Activated T-helper 9 cell treated with anti-CD3 and anti-CD28 coated beads, Interleukin-2, amount 50 U/mL, for 16 hours (primary cell): Measurements from ENCODE around the gene PRKN.
"Not testable (repeated sequence)": the region's sequence is repeated elsewhere in the genome, so short reads cannot be mapped to it uniquely, and the experiment has no call there.

Experiments used
- DNase-seq: peaks from one replicate; pipeline ENCODE4 v3.0.0-alpha.2; 2020; ENCODE audit warnings: low read depth

The PRKN gene

DNA sequence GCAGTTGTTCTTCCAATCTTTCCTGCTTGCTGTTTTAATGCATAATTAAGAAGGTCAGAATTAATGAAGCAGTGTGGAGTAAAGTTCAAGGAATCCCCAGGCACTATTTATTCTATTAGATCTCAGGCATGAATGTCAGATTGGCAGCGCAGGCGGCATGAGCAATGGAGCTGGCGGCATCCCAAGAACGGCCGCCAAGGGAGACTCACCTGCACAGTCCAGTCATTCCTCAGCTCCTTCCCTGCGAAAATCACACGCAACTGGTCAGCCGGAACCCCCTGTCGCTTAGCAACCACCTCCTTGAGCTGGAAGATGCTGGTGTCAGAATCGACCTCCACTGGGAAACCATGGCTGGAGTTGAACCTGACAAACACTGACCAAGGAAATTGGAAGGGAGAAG is 284.5 kb downstream of the PRKN start:
- DNase-seq: no peak

DNA sequence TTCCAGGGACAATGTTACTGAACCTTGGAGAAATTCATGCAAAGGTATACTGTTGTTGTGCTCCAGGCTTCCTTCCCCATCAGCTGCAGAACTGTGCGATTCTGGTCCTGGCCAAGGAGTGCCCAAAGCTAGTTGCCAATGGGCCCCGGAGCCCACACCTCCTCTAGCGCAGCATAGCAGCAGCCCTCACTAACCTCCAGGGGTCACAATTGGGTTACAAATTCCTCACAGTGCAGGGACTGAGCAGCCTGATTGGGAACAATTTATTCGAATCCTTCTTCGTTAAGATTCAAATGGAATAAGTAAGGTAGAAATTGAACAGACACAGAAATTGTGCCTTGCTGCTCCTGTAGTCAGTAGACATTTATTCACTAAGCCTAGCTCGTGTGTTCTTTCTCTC is 284.9 kb downstream of the PRKN start:
- no peak for DNase-seq

GRCh38 chr6:162441991-162442390 is 285.6 kb downstream of the PRKN start:
- DNase-seq: no peak

DNA sequence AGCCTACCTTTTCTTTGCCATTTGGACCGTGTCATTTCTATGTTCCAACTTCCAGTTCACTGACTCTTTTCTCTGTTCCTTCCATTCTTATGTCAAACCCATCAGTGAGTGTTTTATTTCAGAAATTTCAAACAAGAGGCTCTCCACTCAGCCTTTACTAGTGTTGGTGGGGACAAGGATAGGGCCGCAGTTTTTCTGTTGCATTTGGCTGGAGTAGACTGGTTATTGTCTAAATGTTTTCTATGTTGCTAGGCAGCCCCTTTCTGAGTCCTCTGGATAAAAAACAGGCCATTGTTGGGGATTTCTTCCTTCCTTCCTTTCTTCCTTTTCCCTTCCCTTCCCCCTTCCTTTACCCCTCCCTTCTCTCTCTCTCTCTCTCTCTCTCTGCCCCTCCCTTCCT is 288.6 kb downstream of the PRKN start:
- no peak for DNase-seq

- no peak for DNase-seq
Measured at GRCh38 chr6:162435071-162435470, 292.5 kb downstream of the PRKN start.

DNA sequence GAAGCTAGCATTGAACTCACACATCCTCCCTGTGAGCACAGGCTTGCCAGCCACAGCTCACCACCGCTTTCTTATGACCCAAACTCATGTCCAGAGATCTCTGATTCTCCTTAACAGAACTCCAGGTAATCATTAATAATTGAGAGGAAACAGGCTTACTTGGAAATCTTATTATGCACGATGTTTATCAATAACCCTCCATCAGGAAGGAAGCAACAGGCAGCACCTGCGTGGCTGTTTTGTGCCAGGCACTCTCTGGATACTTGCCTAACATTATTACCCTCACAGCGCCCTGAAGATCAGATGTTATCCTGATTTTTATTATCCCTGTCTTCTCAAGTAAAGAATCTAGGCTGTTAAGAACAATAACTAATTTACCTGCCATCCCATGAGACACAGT is 306.6 kb downstream of the PRKN start:
- DNase-seq: no peak

- no peak for DNase-seq
Measured at GRCh38 chr6:162416831-162417537, 310.6 kb downstream of the PRKN start.

DNA sequence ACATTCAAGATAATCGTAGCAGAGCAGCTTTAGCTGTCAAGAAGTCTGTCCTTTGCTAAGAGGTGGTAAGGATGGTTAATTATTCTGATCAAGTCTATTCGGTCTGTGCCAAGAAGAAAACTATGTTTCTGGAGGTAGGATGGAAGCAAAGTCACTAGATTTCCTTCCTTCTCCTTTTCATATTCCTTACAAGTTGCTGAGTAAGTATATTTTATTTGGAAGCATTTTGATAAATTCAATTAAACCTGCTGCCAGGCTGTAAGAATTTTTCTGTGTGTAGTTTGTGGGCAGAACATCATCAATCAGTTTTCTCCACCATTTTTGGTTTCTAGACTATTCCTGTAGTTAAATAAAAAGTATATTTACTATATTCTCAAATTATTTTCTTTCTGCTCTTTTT is 311.3 kb downstream of the PRKN start:
- no peak for DNase-seq

- DNase-seq: no peak
Measured at GRCh38 chr6:162409741-162410691, 317.6 kb downstream of the PRKN start.

DNA sequence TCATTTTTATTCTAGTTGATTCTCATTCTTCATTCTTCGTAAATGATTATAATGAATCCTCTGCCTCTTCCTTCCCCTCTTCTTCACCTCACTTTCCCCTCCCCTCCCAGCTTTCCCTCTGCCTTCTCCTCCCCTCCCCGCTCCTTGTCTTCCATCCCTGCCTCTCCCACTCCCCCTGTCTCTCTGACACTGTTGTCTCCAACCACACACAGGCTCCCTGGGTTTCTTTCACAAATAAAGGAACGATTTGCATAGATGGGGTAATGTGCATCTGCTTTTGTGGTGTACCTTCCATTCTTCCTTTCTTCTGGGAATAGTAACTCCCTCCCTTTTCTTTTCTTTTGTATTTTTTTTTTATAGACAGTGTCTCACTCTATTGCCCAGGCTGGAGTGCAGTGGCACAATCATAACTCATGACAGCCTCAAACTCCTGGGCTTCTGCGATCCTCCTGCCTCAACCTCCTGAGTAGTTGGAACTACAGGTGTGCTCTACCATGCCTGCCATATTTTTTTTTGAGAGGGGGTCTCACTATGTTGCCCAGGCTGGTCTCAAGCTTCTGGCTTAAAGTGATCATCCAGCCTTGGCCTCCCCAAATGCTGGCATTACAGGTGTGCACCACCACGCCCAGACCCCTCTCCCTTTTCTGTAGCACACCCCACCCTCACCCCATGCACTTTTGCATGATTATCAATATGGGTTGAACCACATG is 318.6 kb downstream of the PRKN start:
- no peak for DNase-seq

DNA sequence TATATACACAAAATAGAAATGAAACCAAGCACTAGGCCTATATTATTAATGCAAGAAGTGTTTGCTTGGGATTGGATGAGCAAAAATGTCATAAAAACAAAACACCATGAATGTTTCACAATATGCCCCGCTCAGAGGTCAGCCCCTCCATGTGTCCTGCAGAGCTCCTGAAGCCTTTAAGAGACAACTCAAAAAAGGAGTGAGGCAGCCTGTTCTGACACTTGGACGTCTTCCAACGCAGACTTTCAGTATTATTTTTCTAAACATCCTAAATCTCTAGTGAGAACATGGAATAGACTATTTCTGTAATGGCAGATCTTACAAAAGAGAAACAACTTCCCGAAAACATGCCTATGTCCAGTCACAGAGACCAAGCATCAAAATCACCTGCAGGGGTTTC is 322.6 kb downstream of the PRKN start:
- DNase-seq: no peak

DNA sequence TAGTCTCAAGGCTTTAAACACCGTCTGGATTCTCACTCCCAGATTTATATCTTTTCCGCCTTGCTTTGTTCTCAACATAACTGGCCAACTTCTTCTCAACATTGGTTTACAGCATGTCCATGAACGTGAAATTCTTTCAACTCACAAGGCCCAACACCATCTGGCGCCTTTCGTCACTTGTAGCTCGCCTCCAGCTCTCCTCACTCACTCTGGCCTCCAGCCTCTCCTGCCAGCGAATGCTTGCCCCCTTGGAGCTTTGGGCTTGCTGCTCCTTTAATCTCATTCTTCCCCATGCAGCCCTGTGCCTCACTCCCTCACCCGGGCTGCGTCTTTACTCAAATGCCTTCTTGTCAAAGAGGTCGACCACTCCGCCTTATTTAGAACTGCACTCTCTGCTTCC is 324.5 kb downstream of the PRKN start:
- DNase-seq: no peak

- no peak for DNase-seq
Measured at GRCh38 chr6:162395181-162395580, 332.4 kb downstream of the PRKN start.

DNA sequence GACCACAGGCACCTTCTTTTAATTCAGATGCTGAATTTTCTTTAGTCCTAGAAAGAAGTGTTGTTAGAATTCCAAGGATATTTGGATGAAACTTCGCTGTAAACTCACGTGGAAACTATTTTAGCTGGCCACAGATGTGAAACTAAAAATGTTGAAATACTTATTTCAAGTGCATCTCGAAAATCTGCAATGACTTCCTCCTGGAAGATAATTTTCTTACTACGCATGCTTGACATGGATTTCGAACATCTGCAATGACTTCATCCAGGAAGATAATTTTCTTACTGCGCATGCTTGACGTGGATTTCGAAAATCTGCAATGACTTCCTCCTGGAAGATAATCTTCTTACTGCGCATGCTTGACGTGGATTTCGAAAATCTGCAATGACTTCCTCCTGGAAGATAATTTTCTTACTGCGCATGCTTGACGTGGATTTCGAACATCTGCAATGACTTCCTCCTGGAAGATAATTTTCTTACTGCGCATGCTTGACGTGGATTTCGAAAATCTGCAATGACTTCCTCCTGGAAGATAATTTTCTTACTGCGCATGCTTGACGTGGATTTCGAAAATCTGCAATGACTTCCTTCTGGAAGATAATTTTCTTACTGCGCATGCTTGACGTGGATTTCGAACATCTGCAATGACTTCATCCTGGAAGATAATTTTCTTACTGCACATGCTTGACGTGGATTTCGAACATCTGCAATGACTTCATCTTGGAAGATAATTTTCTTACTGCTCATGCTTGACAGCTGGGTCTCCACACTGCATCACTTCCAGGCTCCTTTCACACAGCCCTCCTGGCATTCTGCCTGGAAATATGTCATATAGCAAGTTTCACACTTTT is 336.4 kb downstream of the PRKN start:
- not testable (repeated sequence) for DNase-seq

- DNase-seq: no peak
Measured at GRCh38 chr6:162389343-162390085, 338.1 kb downstream of the PRKN start.

GRCh38 chr6:162388383-162388777 is 339.2 kb downstream of the PRKN start:
- no peak for DNase-seq

DNA sequence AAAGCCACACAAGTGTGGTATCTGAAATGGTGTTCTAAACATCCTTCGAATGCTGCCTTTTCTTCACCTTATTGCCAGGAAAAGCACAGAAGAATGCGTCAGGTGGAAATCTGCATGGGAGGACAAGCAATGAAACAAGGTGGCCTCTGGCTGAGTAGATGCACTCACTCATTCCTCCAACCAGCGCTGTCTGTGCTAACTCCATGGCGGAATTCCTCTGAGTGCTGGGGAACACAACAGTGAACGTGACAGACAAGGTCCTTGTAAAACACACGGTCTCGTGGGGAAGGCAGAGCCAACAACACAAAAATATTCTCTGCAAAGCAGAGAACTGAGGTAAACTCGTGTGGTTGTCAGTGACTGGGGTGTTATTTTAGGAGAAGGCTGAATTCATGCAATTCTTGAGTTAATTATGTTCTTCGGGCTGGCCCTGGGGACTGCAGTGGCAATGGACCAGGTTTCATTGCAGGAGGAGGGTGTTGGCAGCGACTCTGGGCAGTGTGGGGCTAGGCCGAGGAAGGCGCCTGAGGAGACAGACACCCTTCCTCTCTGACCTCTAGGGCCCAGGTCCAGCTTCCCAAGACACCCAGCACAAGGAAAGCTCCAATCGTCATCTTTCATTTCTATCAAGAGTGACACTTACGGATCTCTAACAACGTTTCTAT is 339.7 kb downstream of the PRKN start:
- no peak for DNase-seq

DNA sequence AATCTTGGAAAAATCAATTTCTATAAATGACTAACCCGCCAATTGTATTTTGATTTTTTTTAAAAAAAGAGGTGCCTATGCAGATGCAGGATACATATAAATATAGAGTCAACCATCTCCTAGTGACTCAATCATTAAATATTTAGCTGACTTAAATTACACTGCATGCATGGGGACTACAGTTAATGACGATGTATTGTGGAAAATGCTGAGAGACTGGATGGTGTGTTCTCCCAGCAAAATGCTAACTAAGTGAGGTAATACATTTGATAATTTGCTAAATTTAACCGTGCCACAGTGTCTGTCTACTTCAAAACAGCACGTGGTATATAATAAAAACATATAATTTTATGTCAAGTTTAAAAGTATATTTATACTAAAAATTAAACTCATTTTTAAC is 341.6 kb downstream of the PRKN start:
- no peak for DNase-seq

GRCh38 chr6:162379757-162380409 is 347.7 kb downstream of the PRKN start:
- no peak for DNase-seq

DNA sequence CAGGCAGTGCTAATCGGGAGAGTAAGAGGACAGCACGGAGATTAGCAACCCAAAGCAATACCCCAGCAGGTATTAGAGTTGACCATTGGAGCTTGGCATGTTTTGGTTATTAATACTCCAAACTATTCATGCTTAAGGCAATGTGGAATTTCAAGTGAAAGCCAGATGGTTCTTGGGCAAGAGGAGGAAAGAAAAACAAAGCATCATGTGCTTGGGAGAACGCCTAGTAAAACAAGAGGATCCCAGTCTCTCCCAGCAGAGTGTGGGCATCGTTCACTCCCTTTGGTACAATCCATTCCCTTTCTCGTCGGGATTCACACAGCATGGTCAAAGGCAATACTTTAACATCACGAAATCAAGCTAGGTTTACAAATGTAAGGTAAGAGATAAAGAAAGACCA is 349.8 kb downstream of the PRKN start:
- DNase-seq: no peak
